Panc1 (cell line): Measurements from ENCODE around the gene MVD. TPM values are rescaled to one million over a fixed set of nuclear protein-coding genes. Genes with fewer than 3 reads are reported as not detected.

ENCODE experiments used
- ATAC-seq: fragments of 200-7000 bp; cut with Tn5 transposase; 2 replicates; pipeline ENCODE4 v1.9.1; 2020; ENCODE audit warnings: mild to moderate bottlenecking, moderate library complexity
- BruUV-seq: library from RNA; stranded (reverse); fragments of 400-500 nt; replicated peaks from 2 replicates; lab custom pipeline; 2021; lab: Mats Ljungman, UMichigan
- CTCF ChIA-PET: fragments of 300-600 bp; sonication (Branson Sonifier 250); formaldehyde crosslinking; loops from one replicate; lab custom pipeline; 2022; ENCODE audit warnings: antibody characterized with exemption; lab: Charles Lee
- POLR2A ChIA-PET: fragments of 300-600 bp; sonication (Branson Sonifier 250); formaldehyde crosslinking; loops from one replicate; lab custom pipeline; 2022; ENCODE audit warnings: antibody characterized with exemption; lab: Charles Lee
- DNase-seq: peaks from one replicate; pipeline ENCODE4 v3.0.0-alpha.2; 2010; ENCODE audit warnings: low read depth, low spot score
- H3K27ac ChIP-seq: 2 replicates; pipeline ENCODE4 v1.5.1; 2011; ENCODE audit warnings: mild to moderate bottlenecking, low read length, inconsistent platforms
- H3K27me3 ChIP-seq: fragments of 200-500 bp; sonication (Bioruptor generic); 2 replicates; pipeline ENCODE4 v1.6.0; 2014; ENCODE audit warnings: low read length, inconsistent platforms; ENCODE audit not compliant: control insufficient read depth, insufficient read depth
- H3K36me3 ChIP-seq: fragments of 200-500 bp; sonication (Bioruptor generic); 2 replicates; pipeline ENCODE4 v1.5.1; 2014; ENCODE audit warnings: inconsistent platforms, mild to moderate bottlenecking, low read length, moderate library complexity; ENCODE audit not compliant: control insufficient read depth, insufficient read depth
- H3K4me1 ChIP-seq: 2 replicates; pipeline ENCODE4 v1.5.1; 2011; ENCODE audit warnings: inconsistent platforms, mild to moderate bottlenecking, low read length, moderate library complexity; ENCODE audit not compliant: control insufficient read depth, insufficient read depth
- H3K4me3 ChIP-seq, 2 experiments: 2 replicates each; pipeline ENCODE4 v1.5.1; 2011 to 2012; ENCODE audit warnings: low read depth in 2 of 2, low read length in 2 of 2, mild to moderate bottlenecking in 2 of 2, inconsistent platforms in 1 of 2, moderate library complexity in 1 of 2
- H3K9me3 ChIP-seq: fragments of 200-500 bp; sonication (Bioruptor generic); 2 replicates; pipeline ENCODE4 v1.5.1; 2014; ENCODE audit warnings: low read depth, mild to moderate bottlenecking, inconsistent platforms, low read length, moderate library complexity; ENCODE audit not compliant: control insufficient read depth, insufficient read depth
- POLR2AphosphoS5 ChIP-seq: IDR thresholded peaks from 2 replicates; pipeline ENCODE4 v1.6.1; 2012; ENCODE audit warnings: mild to moderate bottlenecking, low read depth, low read length, moderate library complexity
- SIN3A ChIP-seq: IDR thresholded peaks from 2 replicates; pipeline ENCODE4 v1.6.1; 2012; ENCODE audit warnings: low read depth, mild to moderate bottlenecking, low read length, moderate library complexity, borderline replicate concordance; ENCODE audit not compliant: insufficient read depth
- TCF7L2 ChIP-seq: IDR thresholded peaks from 2 replicates; pipeline ENCODE4 v1.6.1; 2011; ENCODE audit warnings: mild to moderate bottlenecking, low read depth, low read length, inconsistent platforms
- in situ Hi-C: cut with HindIII; loops from 2 replicates; pipeline ENCODE4 v1.10.0; 2016; ENCODE audit warnings: low sequenced_read_pairs, low pct_unique_long_range_greater_than_20kb
- intact Hi-C: fragments of 100-400 bp; cut with micrococcal nuclease; formaldehyde crosslinking; loops from one replicate; pipeline ENCODE4 v1.10.0; 2022; ENCODE audit not compliant: unreplicated experiment
- total RNA-seq: library from RNA; stranded (reverse); gene quantifications from one replicate; pipeline ENCODE4 v1.2.1, GENCODE V29; 2021; ENCODE audit not compliant: unreplicated experiment
- TF ChIP-seq, protein P1 (sequence below), 2 experiments: IDR thresholded peaks; 2 replicates each; pipeline ENCODE4 v1.6.1; 2011 to 2012; ENCODE audit warnings: low read depth in 2 of 2, control low read depth in 1 of 2, low read length in 1 of 2, mild to moderate bottlenecking in 1 of 2, moderate library complexity in 1 of 2; ENCODE audit not compliant: insufficient read depth in 1 of 2
- TF ChIP-seq, protein P2 (sequence below): fragments of 450-650 bp; IDR thresholded peaks from 2 replicates; pipeline ENCODE4 v1.5.1; 2017; ENCODE audit warnings: mild to moderate bottlenecking

The MVD gene
- total RNA-seq, 1 experiment from 2014 or later, result 96.8 TPM

DNA sequence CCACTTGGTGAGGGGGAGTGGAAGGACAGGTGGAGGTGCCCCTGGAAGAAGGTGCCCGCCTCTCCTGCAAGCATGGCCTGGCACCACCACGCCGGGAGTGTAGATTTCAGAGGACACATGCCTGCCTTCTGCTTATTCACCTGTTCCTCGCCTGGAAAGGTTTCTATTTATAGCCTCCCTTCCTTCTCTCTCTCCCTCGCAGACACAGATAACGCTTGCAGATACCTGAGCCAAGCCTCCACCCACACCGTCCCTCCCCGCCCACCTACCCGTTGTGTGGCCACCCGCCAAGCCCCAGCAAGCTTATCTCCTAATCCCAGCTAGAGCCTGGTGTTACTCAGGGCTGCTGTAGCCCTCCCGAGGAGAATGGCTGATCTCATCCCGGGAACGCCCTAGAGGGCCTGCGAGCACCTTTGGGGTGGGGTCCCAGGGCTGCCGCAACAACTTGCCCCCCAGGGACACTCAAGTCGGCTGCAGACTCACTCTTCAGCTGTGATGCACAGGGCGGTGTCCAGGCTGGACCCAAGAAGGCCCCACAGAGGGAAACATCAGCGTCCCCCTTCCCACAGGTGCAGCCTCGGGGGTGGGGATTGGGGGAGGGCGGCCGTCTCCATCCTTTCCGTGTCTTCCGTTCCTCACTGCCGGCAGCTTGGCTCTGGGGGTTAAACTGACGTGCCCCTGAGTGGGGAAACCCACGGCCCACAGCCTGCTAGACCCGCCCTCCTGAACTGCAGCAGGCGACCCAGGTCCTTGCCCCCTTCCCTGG, 25.3 kb upstream of the MVD start:
- H3K9me3 ChIP-seq, result no peaks in the 10 kb centered on the region
- in situ Hi-C loops (no loop called here), intact Hi-C loops (no loop called here)
- no peak overlapping the region for H3K4me3 ChIP-seq
- DNase-seq (no peak), ATAC-seq (no peak)
- no peaks in the 10 kb centered on the region for H3K36me3 ChIP-seq
- TF ChIP-seq, protein P1, sequence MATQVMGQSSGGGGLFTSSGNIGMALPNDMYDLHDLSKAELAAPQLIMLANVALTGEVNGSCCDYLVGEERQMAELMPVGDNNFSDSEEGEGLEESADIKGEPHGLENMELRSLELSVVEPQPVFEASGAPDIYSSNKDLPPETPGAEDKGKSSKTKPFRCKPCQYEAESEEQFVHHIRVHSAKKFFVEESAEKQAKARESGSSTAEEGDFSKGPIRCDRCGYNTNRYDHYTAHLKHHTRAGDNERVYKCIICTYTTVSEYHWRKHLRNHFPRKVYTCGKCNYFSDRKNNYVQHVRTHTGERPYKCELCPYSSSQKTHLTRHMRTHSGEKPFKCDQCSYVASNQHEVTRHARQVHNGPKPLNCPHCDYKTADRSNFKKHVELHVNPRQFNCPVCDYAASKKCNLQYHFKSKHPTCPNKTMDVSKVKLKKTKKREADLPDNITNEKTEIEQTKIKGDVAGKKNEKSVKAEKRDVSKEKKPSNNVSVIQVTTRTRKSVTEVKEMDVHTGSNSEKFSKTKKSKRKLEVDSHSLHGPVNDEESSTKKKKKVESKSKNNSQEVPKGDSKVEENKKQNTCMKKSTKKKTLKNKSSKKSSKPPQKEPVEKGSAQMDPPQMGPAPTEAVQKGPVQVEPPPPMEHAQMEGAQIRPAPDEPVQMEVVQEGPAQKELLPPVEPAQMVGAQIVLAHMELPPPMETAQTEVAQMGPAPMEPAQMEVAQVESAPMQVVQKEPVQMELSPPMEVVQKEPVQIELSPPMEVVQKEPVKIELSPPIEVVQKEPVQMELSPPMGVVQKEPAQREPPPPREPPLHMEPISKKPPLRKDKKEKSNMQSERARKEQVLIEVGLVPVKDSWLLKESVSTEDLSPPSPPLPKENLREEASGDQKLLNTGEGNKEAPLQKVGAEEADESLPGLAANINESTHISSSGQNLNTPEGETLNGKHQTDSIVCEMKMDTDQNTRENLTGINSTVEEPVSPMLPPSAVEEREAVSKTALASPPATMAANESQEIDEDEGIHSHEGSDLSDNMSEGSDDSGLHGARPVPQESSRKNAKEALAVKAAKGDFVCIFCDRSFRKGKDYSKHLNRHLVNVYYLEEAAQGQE (IDR thresholded peaks at IDR 0.05; ENCODE audit: insufficient read depth in 1 of 2, low read depth in 2 of 2, low read length in 1 of 2), result no peak
- TF ChIP-seq POLR2AphosphoS5 (no peak), TCF7L2 (no peak), SIN3A (no peak)
- TF ChIP-seq, protein P2, sequence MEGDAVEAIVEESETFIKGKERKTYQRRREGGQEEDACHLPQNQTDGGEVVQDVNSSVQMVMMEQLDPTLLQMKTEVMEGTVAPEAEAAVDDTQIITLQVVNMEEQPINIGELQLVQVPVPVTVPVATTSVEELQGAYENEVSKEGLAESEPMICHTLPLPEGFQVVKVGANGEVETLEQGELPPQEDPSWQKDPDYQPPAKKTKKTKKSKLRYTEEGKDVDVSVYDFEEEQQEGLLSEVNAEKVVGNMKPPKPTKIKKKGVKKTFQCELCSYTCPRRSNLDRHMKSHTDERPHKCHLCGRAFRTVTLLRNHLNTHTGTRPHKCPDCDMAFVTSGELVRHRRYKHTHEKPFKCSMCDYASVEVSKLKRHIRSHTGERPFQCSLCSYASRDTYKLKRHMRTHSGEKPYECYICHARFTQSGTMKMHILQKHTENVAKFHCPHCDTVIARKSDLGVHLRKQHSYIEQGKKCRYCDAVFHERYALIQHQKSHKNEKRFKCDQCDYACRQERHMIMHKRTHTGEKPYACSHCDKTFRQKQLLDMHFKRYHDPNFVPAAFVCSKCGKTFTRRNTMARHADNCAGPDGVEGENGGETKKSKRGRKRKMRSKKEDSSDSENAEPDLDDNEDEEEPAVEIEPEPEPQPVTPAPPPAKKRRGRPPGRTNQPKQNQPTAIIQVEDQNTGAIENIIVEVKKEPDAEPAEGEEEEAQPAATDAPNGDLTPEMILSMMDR, result no peak
- CTCF ChIA-PET, result interaction anchor here (0.7 kb wide), 2 partner anchors 39 to 1059 kb away, joined by 4 to 7 read pairs; no protein-coding TSS in a partner anchor
- H3K27ac ChIP-seq, result no peak overlapping the region
- no TSS peak for BruUV-seq
- H3K4me1 ChIP-seq, result no peaks in the 10 kb centered on the region; the same call in 1 of the 2 replicates
- no peaks in the 10 kb centered on the region for H3K27me3 ChIP-seq
- POLR2A ChIA-PET, result no interaction called here

DNA sequence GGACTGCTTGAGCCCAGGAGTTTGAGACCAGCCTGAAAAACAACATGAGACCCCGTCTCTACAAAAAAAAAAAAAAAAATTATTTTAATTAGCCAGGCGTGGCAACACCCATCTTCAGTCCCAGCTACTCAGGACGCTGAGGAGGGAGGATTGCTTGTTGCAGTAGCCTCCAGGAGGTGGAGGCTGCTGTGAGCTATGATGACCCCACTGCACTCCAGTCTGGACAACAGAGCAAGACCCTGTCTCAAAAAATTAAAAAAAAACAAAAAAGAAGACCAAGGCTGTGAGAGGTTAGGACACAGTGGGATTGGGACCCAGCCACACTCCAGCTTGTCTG, 24.8 kb upstream of the MVD start:
- H3K4me1 ChIP-seq, result no peaks in the 10 kb centered on the region; the same call in 1 of the 2 replicates
- intact Hi-C loops, result no loop called here
- H3K36me3 ChIP-seq, result no peaks in the 10 kb centered on the region
- H3K9me3 ChIP-seq, result no peaks in the 10 kb centered on the region
- DNase-seq (no peak), ATAC-seq (no peak)
- H3K27me3 ChIP-seq, result no peaks in the 10 kb centered on the region
- H3K27ac ChIP-seq, result no peak overlapping the region
- in situ Hi-C loops, result no loop called here
- TF ChIP-seq, protein P2, result no peak
- TF ChIP-seq, protein P1 (IDR thresholded peaks at IDR 0.05; ENCODE audit: insufficient read depth in 1 of 2, low read depth in 2 of 2, low read length in 1 of 2), result no peak
- no peak for TF ChIP-seq SIN3A
- TF ChIP-seq POLR2AphosphoS5, result no peak
- no peak for TF ChIP-seq TCF7L2
- POLR2A ChIA-PET, result no interaction called here
- no TSS peak for BruUV-seq
- CTCF ChIA-PET, result interaction anchor here (0.7 to 1.3 kb wide), 3 partner anchors 9 to 1059 kb away, joined by 3 to 7 read pairs (median 4); no protein-coding TSS in a partner anchor
- H3K4me3 ChIP-seq, result no peak overlapping the region
